DND-41 (cell line): ENCODE data around the gene RHOJ.
A peak's percentile ranks its signal among the peaks of the same experiment; 100 is the strongest.

Experiments
- ATAC-seq: fragments of 200-7000 bp; cut with Tn5 transposase; 3 replicates; pipeline ENCODE4 v1.9.1; 2021; ENCODE audit warnings: low read depth; ENCODE audit not compliant: insufficient read depth
- DNase-seq: peaks from one replicate; pipeline ENCODE4 v3.0.0-alpha.2; 2020
- H2AFZ ChIP-seq: 2 replicates; pipeline ENCODE4 v1.6.0; 2012; ENCODE audit warnings: low read depth, low read length
- H3K27ac ChIP-seq: 2 replicates; pipeline ENCODE4 v1.5.1; 2012; ENCODE audit warnings: low read length, inconsistent platforms
- H3K27me3 ChIP-seq: fragments of 200-600 bp; sonication (generic); 2 replicates; pipeline ENCODE4 v1.6.0; 2012; ENCODE audit warnings: low read length, mild to moderate bottlenecking, inconsistent platforms; ENCODE audit not compliant: insufficient read depth, poor library complexity
- H3K36me3 ChIP-seq: 2 replicates; pipeline ENCODE4 v1.5.1; 2012; ENCODE audit warnings: low read length, inconsistent platforms; ENCODE audit not compliant: insufficient read depth
- H3K4me1 ChIP-seq: 2 replicates; pipeline ENCODE4 v1.5.1; 2012; ENCODE audit warnings: mild to moderate bottlenecking, low read length; ENCODE audit not compliant: insufficient read depth
- H3K4me2 ChIP-seq: 2 replicates; pipeline ENCODE4 v1.6.0; 2012; ENCODE audit warnings: mild to moderate bottlenecking, moderate library complexity, low read length, inconsistent platforms; ENCODE audit not compliant: insufficient read depth
- H3K4me3 ChIP-seq, 2 experiments: fragments of 200-600 bp in 1 of 2; shearing (Covaris generic) in 1 of 2; 2 replicates each; pipeline ENCODE4 v1.5.1; 2012 to 2016; ENCODE audit warnings: inconsistent platforms in 2 of 2, low read length in 2 of 2, mild to moderate bottlenecking in 2 of 2, low read depth in 1 of 2, moderate library complexity in 1 of 2
- H3K79me2 ChIP-seq: 2 replicates; pipeline ENCODE4 v1.6.0; 2012; ENCODE audit warnings: low read length, inconsistent platforms; ENCODE audit not compliant: insufficient read depth
- H3K9ac ChIP-seq: 2 replicates; pipeline ENCODE4 v1.6.0; 2012; ENCODE audit warnings: low read depth, mild to moderate bottlenecking, inconsistent platforms, low read length, moderate library complexity
- H3K9me3 ChIP-seq: 2 replicates; pipeline ENCODE4 v1.5.1; 2012; ENCODE audit warnings: low read length, moderate library complexity, mild to moderate bottlenecking, inconsistent platforms; ENCODE audit not compliant: insufficient read depth, severe bottlenecking
- H4K20me1 ChIP-seq: 2 replicates; pipeline ENCODE4 v1.6.0; 2012; ENCODE audit warnings: low read length; ENCODE audit not compliant: insufficient read depth
- CTCF ChIP-seq: IDR thresholded peaks from 2 replicates; pipeline ENCODE4 v1.5.1; 2012; ENCODE audit warnings: borderline replicate concordance, low read length, moderate library complexity, mild to moderate bottlenecking; ENCODE audit not compliant: poor library complexity, severe bottlenecking; ENCODE audit errors: extremely low read depth
- EZH2 ChIP-seq: IDR thresholded peaks from 3 replicates; pipeline ENCODE4 v1.6.1; 2012; ENCODE audit warnings: borderline replicate concordance, low read depth, mild to moderate bottlenecking, moderate library complexity, low read length, inconsistent platforms; ENCODE audit not compliant: severe bottlenecking

The RHOJ gene

GRCh38 chr14:63174760-63175191, 29.5 kb upstream of the RHOJ start:
- no peak overlapping the region for H3K4me2 ChIP-seq
- H2AFZ ChIP-seq: no peak overlapping the region
- H3K4me3 ChIP-seq: no peak overlapping the region
- H3K79me2 ChIP-seq: no peaks in the 10 kb centered on the region
- no peak overlapping the region for H3K27ac ChIP-seq
- no peaks in the 10 kb centered on the region for H3K36me3 ChIP-seq
- no peak for DNase-seq
- H3K9me3 ChIP-seq: no peaks in the 10 kb centered on the region
- H3K9ac ChIP-seq: no peak overlapping the region
- no peaks in the 10 kb centered on the region for H4K20me1 ChIP-seq
- TF ChIP-seq CTCF (peak; percentile 46), EZH2 (no peak)
- ATAC-seq: no peak
- H3K27me3 ChIP-seq: peaks cover 5% of the 10 kb centered on the region
- H3K4me1 ChIP-seq: no peaks in the 10 kb centered on the region

GRCh38 chr14:63175531-63175930, 28.7 kb upstream of the RHOJ start:
- Histone ChIP-seq H3K36me3 (no peaks in the 10 kb centered on the region), H3K9ac (no peak overlapping the region), H3K27me3 (peaks cover 5% of the 10 kb centered on the region), H3K27ac (no peak overlapping the region), H4K20me1 (no peaks in the 10 kb centered on the region), H3K4me3 (no peak overlapping the region), H3K79me2 (no peaks in the 10 kb centered on the region), H2AFZ (no peak overlapping the region), H3K4me1 (no peaks in the 10 kb centered on the region), H3K4me2 (no peak overlapping the region), H3K9me3 (no peaks in the 10 kb centered on the region)
- DNase-seq (no peak), ATAC-seq (no peak)
- TF ChIP-seq CTCF (no peak), EZH2 (no peak)

GRCh38 chr14:63178912-63179311, 25.3 kb upstream of the RHOJ start:
- ATAC-seq (no peak), DNase-seq (no peak)
- H2AFZ ChIP-seq: no peak overlapping the region
- H3K27me3 ChIP-seq: peaks cover 3% of the 10 kb centered on the region
- no peaks in the 10 kb centered on the region for H3K36me3 ChIP-seq
- no peaks in the 10 kb centered on the region for H3K4me1 ChIP-seq
- H3K79me2 ChIP-seq: no peaks in the 10 kb centered on the region
- no peak overlapping the region for H3K27ac ChIP-seq
- H3K9ac ChIP-seq: no peak overlapping the region
- no peaks in the 10 kb centered on the region for H4K20me1 ChIP-seq
- no peak overlapping the region for H3K4me3 ChIP-seq
- H3K4me2 ChIP-seq: no peak overlapping the region
- TF ChIP-seq CTCF: no peak
- TF ChIP-seq EZH2: no peak
- no peaks in the 10 kb centered on the region for H3K9me3 ChIP-seq

GRCh38 chr14:63179383-63179782, 24.9 kb upstream of the RHOJ start:
- ATAC-seq: no peak
- no peak for DNase-seq
- Histone ChIP-seq H3K4me3 (no peak overlapping the region), H3K27ac (no peak overlapping the region), H3K79me2 (no peaks in the 10 kb centered on the region), H3K36me3 (no peaks in the 10 kb centered on the region), H3K27me3 (peaks cover 3% of the 10 kb centered on the region), H3K9ac (no peak overlapping the region), H4K20me1 (no peaks in the 10 kb centered on the region), H3K4me1 (no peaks in the 10 kb centered on the region), H3K9me3 (no peaks in the 10 kb centered on the region), H3K4me2 (no peak overlapping the region), H2AFZ (no peak overlapping the region)
- TF ChIP-seq CTCF (no peak), EZH2 (no peak)
